ENCODE data around the gene DDX28.
"Not testable (repeated sequence)": the region's sequence is repeated elsewhere in the genome, so short reads cannot be mapped to it uniquely, and the experiment has no call there.

Gene DDX28

DNA sequence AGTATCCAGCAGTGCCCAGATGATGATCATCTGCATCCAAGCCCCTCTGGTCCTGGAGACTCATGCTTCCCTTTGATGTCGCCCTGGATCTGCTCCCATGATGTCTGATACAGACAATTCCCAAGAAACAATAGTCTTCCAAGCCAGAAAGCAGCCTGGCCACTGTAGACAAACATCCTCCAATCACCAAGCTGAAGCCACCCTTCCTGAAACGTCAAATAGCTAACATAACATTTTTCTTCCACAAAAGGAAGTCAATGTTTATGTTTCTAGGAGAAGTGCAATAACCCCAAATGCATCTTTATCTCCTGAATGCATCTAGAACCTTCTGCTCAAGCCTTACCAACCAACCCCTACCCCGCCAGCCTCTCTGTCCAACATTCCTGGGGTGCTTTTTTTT lies 22.6 kb downstream of the DDX28 start:
- FAIRE-seq (no peak), DNase-seq (ENCODE audit: insufficient read length, low spot score) (no peak)
- TF ChIP-seq CTCF (IDR thresholded peaks at IDR 0.05; ENCODE audit: insufficient read depth, missing control alignments): no peak

- no peak for TF ChIP-seq CTCF (IDR thresholded peaks at IDR 0.05; ENCODE audit: insufficient read depth, missing control alignments)
- DNase-seq (ENCODE audit: insufficient read length, low spot score): no peak
- FAIRE-seq: no peak
Observed at GRCh38 chr16:67999985-68000384, 23.0 kb downstream of the DDX28 start.

DNA sequence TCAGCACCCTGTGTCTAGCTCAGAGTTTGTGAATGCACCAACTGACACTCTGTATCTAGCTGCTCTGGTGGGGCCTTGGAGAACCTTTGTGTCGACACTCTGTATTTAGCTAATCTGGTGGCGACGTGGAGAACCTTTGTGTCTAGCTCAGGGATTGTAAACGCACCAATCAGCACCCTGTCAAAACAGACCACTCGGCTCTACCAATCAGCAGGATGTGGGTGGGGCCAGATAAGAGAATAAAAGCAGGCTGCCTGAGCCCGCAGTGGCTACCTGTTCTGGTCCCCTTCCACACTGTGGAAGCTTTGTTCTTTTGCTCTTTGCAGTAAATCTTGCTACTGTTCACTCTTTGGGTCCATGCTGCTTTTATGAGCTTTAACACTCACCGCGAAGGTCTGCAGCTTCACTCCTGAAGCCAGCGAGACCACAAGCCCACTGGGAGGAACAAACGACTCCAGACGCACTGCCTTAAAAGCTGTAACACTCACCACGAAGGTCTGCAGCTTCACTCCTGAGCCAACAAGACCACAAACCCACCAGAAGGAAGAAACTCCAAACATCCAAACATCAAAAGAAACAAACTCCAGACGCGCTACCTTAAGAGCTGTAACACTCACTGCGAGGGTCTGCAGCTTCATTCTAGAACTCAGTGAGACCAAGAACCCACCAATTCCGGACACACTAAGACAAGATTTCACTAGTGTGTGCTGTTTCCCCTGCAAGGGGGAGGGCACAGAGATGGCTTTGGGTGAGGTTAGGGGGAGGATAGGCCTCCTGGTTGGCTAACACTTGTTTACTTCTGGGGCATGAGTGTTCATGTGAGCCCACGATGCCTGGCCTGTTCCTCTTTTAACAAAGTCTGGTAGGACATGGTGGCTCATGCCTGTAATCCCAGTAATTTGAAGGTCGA lies 24.0 kb downstream of the DDX28 start, which contains the start of gene DPEP2:
Gene DPEP2, minus strand, starts transcription at position 706 of the 910 bp plus-strand sequence. CDS start 6,272 bp downstream, outside the sequence.
- not testable (repeated sequence) for DNase-seq (ENCODE audit: insufficient read length, low spot score); FAIRE-seq

DNA sequence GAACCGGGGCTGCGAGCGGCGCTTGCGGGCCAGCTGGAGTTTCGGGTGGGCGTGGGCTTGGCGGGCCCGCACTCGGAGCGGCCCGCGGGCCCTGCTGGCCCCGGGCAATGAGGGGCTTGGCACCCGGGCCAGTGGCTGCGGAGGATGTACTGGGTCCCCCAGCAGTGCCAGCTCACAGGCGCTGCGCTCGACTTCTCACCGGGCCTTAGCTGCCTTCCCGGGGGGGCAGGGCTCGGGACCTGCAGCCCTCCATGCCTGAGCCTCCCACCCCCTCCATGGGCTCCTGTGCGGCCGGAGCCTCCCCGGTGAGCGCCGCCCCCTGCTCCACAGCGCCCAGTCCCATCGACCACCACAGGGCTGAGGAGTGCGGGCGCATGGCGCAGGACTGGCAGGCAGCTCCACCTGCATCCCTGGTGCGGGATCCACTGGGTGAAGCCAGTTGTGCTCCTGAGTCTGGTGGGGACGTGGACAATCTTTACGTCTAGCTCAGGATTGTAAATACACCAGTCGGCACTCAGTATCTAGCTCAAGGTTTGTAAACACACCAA lies 24.7 kb downstream of the DDX28 start:
- not testable (repeated sequence) for DNase-seq (ENCODE audit: insufficient read length, low spot score); FAIRE-seq

GRCh38 chr16:67996666-67997065 lies 26.4 kb downstream of the DDX28 start:
- DNase-seq (ENCODE audit: insufficient read length, low spot score): no peak
- TF ChIP-seq CTCF (IDR thresholded peaks at IDR 0.05; ENCODE audit: insufficient read depth, missing control alignments): no peak
- FAIRE-seq: no peak

GRCh38 chr16:67995423-67995822 lies 27.6 kb downstream of the DDX28 start:
- no peak for DNase-seq (ENCODE audit: insufficient read length, low spot score)
- no peak for FAIRE-seq
- TF ChIP-seq CTCF (IDR thresholded peaks at IDR 0.05; ENCODE audit: insufficient read depth, missing control alignments): no peak

- FAIRE-seq; DNase-seq (ENCODE audit: insufficient read length, low spot score): not testable (repeated sequence)
Observed at GRCh38 chr16:67994040-67994408, 29.0 kb downstream of the DDX28 start.

DNA sequence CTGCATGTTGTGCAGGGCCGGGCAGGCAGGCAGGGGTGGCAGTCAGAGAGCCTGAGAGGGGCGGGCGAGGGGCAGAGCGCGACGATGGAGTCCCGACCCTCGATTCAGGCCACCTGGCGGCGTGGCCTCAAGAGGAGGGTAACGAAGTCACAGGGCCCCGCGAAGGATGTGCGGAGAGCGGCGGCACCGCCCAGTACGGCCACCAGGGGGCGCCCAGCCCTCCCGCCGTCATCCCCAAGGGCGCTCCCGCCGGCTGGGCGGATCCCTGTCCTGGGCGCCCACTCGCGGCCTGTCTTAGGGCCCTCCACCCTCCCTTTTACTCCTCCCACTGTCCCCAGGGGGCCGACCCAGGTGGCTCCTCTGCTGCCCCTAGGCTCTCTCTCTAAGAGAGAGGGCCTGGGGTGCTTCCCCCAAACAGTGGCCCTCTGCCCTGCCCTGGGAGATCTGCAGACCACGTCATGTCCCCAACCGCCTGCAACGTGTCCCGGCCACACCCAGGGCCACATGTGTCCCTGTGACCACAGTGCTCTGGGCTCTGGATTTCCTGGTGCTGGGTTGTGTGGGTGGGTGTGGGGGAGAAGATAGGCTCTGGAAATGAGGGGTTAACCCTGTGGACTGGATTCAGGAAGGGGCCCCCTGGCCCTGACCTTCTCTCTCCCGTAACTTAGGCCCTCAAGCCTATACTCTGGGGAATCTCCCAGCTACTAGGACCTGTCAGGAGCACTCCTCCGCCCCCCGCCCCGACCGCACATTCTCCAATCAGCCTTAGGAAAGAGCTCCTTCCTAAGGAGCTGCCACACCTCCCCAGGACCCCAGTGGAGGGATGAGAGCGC lies 29.6 kb downstream of the DDX28 start:
- DNase-seq (ENCODE audit: insufficient read length, low spot score) (peak; percentile 30), FAIRE-seq (no peak)
- peak; percentile 75 for TF ChIP-seq CTCF (IDR thresholded peaks at IDR 0.05; ENCODE audit: insufficient read depth, missing control alignments)
